NCI-H2107 treated with DMSO at 0.1 percent for 48 hours (cell line): ENCODE data around the gene QRICH1.

ENCODE experiments used
- DNase-seq: peaks from one replicate; lab custom pipeline; 2025; ENCODE audit not compliant: unreplicated experiment; lab: John Stamatoyannopoulos, UW

QRICH1 gene

DNA sequence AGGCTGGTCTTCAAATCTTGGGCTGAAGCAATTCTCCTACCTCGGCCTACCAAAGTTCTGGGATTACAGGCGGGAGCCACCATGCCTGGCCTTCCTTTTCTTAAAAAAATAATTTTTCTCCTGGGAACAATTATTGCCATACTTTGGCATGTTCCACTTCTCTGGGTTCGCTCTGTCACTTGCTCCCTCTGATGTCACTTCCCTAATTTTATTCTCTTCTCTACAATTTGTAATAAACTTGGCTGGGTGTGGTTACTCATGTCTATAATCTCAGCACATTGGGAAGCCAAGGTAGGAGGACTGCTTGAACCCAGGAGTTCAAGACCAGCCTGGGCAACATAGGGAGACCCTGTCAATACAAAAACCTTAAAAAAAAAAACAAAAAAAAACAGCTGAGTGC is 58.6 kb downstream of the QRICH1 start:
- DNase-seq: no peak

DNA sequence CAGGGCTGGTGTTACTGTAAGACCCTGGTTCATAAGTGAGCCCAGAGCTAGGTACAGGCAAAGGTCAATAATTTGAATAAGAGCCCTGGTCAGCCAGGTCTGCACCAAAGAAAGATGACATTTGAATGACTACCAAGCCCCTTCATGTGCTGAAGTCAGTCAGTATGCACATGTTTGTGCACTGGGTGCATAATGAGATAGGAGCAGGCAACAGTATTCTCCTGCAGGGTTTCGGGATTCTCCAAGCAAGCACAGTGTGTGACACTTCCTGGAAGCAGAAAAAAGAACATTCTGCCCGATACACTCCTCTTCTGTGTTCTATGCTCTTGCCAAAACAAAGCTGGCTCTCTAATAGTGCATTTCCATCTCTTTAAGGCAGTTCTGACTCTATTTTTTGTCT is 59.2 kb downstream of the QRICH1 start:
- no peak for DNase-seq

DNA sequence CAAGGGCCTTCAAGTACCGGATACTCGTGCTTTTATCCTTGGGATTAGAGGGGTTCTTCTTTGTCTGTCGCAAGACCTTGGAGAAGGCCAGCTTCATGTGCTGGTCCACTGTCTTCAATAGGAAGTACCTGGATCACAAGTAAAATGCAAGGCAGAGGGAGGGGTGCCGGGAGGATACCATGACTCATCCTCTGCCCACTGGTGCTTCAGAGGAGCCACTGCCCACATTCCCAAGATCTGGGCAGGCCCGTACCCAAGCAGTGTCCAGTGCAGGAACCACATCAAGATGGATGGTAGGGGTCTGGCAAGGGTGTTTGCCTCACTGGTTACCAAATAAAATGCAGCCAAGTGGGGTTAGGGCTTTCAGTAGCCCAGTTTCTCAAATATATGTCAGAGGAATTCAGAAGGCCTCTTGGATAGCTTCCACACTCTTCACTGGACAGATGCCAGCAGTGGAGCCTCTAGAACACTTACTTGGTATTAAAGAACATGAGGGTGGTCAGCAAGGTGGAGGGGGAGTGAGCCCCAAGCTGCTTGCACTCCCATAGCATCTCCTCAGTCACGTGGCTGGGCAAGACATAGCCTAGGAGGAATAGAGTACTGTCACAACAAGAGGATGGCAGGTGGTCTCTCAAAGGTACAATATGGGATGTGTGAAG is 61.1 kb downstream of the QRICH1 start:
- no peak for DNase-seq

DNA sequence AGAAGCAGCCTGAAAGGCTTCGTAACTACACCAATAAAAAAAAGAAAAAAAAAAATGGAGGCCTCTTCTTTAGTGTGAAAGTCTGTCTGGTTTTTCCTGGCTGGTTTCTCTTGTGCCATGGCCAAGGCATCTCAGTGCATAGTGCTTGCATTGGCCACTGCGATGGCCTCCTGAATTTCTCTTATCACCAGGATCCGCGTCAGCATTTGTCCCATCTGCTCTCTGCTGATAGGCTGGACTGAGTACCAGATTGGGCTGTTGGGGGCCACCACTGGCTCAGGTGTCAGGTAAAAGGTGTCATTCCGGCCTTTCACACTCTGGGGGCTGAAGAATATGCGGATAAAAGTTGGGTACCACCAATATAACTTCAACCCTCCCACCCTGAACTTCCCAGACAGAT is 63.5 kb downstream of the QRICH1 start:
- DNase-seq: no peak

DNA sequence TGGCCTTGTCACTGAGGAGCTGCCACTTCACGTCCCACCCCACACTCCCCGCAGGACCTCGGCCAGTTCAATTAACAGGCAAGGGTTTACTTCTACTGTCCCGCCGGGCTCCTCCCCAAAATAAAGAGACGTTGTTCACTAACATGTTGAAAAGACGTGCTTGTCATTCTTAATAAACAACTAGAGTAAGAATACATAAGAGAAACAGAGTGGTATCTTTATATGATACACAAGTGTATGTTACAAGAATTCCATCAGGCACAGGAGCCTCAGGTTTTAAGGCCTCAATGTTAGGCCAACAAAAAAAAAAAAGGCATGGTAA is 64.3 kb downstream of the QRICH1 start:
- no peak for DNase-seq

DNA sequence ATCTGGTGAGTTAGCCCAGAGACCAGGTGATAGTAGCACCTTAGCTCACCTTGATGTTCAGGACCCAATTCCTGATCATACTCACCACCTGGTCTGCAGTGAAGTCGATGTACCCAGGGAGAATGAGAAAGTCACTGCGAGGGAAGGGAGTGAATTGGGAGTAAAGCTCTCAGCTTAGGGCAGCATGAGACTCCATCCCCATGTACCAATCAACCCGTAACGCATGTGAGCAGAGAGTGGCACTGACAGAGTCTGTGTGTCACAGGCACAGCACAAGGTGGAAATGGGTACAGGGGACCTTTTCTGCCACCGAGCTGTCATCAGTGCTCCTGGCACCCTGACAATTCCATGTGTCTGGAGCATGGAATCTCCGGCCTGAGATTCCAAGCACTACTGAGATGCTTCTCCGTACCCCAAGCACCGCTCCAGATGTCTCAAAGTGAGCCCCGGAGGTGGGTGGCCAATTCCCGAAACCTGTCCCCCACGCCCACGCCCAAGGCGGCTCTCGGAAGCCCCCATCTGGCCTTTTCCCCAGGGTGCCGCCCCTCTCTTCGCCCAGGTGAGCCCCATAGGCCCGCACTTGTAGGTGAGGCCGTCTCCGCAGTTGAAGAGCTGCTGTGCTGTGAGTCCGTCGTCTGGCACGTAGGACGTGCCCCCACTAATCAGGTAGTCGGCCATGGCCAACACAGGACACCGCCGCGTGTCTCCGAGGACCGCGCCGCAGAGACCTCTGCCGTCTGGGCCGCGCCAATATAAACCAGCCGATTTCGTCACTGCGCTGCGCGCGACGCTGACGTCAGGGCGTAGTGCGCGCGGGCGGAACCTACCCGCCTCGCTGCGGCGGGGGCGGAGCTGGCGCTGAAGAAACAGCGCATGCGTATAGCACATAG is 65.0 kb downstream of the QRICH1 start, which contains the start of gene IMPDH2:
TSS of gene IMPDH2 (minus strand) at position 726 of the 890 bp plus-strand sequence. CDS start at position 678, 48 bp downstream.
- peak; percentile 62 for DNase-seq

DNA sequence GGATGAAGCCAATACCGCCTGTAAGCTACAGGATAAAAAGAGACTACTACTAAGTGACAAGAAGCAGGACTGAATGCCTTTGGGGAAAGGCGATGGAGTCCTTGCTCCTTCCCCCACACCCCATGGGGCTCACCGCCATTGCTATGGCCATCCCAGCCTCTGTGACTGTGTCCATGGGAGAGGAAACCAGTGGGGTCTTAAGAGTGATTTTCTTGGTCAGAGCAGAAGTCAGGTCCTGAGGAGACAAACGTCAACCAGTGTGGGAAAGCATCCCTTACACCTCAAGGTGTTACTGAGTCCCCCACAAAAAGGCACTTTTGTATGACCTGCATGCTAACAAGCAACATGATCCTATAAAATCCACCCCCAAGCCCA is 65.6 kb downstream of the QRICH1 start:
- no peak for DNase-seq

DNA sequence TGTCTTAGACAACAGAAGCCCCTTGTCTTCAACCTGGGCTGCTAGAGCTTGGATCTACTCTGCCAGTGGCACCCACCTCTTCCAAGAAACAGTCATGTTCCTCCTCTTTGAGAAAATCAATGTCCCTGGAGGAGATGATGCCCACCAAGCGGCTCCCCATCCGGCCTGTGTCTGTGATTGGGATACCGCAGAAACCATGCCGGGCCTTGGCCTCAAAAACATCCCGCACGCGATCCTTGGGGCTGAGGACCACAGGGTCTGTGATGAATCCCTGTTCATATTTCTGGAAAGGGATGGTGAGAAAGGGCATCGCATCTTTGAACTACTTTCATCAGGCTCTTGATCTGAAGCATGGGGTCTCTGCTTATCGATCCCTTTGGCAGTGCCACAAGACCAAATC is 66.2 kb downstream of the QRICH1 start:
- DNase-seq: no peak

DNA sequence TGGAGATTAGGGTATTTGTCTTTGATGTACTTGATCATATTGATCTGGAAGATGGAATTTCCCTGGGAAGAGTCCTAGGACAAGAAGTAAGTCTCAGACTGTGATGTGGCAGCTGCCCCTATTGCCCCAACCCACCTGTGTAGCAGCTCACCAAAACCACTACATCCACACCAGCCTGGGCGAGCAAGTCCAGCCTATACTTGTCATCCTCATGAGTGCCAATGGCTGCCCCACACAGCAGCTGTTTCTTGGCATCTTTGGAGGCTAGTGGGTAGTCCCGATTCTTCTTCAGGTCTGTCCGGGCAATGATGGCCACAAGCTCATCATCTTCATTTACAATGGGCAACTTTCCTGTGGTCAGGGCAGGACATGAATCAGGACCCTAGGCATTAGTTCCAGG is 67.3 kb downstream of the QRICH1 start:
- no peak for DNase-seq

DNA sequence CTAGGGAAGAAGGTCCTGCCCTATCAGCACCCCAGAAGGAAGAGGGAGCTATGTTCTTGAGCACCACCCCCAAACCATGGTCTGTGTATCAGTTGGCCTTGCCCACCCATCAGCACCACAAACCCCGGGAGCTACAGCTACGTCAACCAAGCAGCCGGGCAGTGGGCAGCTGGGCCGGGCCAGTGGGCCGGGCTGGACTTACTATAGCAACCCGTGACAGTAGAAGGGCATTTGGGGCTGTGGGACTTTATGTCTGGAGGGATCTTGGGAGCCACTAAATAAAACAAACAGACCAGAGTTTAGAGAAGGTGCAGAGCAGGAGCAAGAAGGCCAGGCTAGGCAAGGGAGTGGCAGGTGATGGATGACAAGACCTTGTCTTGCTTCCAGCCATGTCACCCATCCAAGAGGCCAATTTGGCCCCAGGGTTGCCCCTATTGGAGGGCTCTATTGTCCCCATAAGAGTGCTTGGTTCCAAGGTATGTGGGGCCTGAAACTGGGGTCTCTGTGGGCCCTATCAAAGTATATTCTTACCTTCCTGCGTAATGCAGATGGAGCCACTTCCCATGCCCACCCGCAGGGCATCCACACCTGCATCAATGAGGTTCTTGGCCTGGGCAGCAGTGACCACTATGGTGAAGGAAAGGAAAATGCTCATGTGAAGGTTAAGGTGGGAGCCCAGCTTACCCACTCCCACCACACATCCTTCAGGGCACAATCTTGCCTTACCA is 67.9 kb downstream of the QRICH1 start:
- DNase-seq: no peak

DNA sequence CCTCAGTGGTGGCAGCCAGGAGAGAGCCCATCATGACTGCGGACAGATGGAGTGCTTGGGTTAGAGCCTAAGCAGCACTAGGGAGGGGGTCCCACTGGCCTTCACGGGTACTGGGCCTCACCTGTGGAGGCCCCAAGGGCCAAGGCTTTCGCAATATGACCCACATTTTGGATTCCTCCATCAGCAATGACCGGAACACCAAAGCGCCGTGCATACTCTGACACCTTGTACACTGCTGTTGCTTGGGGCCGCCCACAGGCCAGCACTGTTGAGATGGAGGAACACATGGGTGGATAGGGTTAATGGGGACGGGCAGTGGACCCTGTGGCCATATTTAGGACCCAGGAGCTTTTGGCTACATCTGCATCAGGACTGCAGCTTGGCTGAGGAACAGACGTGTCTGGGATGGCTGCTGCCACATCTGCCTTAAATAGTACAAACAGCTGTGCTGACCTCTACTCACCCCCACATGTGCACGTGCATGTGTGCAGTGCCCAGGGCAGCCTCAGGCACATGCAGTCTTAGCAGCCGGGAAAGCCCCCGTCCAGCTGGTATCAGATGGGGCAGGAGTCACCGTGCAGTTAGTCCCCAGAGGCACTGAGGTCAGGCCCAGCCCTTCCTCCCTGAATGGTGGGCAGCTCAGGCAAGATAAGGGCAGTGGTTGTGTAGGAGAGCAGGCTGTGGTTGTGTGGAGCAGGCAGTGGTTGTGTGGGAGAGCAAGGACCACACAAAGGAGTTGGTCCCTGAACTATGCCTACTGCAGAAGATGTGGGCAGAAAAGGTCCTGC is 68.7 kb downstream of the QRICH1 start:
- DNase-seq: no peak

DNA sequence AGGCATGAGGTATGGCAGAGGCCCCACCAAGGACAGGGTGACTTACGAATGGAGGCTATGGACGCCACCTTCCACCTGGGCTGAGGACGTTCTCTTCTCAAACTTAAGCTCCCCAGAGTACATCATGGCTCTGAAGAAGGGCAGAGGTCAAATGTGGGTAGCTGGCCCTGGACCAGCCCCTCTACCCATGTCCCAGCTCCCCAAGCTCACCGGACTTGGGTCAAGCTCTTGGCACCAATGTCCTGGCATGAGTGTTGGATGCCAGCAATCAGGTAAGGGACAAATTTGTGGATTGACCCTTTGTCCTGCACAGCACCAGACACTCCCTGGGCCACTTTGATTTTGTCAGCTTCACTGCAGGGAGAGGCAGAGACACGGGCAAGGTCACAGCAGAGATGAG is 69.4 kb downstream of the QRICH1 start:
- DNase-seq: no peak

DNA sequence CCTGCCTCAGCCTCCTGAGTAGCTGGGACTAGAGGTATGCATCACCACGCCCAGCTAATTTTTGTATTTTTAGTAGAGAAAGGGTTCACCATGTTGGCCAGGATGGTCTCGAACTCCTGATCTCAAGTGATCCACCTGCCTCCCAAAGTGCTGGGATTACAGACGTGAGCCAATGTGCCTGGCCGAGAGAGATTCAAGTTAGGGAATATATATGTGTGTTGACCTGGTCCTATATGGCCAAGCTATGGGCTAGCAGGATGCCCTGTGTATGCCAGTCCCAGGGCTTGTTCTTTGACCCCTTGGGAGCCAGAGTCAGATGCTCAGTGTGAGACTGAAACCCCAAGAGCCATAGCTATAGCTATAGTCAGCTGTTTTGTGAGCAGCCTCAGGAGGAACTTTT is 70.1 kb downstream of the QRICH1 start:
- DNase-seq: no peak

DNA sequence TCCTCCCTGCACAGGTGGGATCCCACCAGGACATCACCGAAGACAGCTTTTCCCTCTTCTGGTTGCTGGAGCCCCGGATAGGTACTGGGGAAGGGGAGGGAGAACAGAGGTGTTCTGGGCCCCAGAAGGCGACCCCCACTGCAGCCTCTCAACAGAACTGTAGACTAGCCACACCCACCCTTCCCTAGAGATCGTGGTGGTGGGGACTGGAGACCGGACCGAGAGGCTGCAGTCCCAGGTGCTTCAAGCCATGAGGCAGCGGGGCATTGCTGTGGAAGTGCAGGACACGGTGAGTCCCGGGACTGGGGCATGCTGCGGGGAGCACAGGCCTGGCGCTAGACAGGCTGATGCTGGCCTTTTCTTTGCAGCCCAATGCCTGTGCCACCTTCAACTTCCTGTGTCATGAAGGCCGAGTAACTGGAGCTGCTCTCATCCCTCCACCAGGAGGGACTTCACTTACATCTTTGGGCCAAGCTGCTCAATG is 71.1 kb downstream of the QRICH1 start:
- DNase-seq: no peak

DNA sequence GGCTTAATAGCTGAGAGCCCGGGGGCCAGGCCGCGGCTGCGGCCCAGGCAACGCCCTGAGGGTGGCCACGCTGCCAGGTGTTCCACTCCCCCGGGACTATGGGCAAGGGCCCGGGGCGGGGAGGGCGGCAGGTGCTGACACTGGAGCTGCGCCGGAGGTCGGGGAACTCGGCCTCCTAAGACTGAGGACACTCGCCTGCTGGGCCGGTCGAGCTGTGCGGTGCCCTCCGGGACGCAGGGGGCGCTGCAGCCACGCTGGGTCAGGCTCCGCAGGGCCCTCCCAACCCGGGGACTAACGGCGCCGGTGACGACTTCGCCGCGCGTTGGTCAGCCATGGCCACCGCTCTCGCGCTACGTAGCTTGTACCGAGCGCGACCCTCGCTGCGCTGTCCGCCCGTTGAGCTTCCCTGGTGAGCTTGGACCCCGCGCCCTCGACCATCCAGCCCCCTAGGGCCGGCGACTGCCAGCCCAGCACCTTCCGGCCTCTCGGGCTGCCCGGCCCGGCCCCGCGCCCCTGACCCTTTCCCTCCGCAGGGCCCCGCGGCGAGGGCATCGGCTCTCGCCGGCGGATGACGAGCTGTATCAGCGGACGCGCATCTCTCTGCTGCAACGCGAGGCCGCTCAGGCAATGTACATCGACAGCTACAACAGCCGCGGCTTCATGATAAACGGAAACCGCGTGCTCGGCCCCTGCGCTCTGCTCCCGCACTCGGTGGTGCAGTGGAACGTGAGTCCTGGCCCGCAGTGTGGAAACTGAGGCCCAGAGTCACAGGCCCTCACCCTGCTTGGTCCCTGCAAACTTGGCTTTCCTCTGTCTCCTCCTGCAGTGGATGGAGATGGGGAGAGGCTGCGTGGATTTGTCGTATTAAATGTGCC is 71.8 kb downstream of the QRICH1 start, which contains the start of gene NDUFAF3:
TSS of gene NDUFAF3 (plus strand) at position 309 of the 875 bp plus-strand sequence. CDS start at position 333, 24 bp downstream.
- DNase-seq: peak; percentile 80

DNA sequence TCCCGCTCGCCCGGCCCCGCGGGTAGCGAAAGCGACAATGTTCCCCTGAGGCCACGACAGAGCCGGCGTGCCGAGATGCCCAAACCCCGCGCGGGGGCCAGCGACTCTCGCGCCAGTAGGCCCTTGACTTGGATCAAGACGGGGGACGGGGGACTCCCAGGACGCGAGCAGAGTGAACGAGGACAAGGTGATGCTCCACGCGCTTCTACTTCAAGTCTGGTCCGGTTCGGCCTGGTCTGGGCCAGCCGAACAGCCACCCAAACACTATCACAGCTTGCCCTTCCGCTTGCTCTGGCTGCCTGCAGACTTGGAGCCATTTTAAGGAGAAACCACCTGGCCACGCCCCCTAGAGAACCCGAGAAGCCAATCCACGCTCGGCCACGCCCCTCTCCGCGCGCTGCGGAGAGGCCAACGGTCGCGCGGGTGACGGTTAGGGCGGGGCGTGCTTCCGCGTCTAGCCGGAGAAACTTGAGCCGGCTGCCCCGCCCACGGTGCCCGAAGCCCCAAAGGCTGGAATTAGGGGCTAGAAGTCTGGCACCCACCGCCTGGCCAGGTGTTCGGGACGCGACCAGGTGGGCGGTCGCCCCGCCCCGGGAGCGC is 72.6 kb downstream of the QRICH1 start:
- DNase-seq: peak; percentile 80

DNA sequence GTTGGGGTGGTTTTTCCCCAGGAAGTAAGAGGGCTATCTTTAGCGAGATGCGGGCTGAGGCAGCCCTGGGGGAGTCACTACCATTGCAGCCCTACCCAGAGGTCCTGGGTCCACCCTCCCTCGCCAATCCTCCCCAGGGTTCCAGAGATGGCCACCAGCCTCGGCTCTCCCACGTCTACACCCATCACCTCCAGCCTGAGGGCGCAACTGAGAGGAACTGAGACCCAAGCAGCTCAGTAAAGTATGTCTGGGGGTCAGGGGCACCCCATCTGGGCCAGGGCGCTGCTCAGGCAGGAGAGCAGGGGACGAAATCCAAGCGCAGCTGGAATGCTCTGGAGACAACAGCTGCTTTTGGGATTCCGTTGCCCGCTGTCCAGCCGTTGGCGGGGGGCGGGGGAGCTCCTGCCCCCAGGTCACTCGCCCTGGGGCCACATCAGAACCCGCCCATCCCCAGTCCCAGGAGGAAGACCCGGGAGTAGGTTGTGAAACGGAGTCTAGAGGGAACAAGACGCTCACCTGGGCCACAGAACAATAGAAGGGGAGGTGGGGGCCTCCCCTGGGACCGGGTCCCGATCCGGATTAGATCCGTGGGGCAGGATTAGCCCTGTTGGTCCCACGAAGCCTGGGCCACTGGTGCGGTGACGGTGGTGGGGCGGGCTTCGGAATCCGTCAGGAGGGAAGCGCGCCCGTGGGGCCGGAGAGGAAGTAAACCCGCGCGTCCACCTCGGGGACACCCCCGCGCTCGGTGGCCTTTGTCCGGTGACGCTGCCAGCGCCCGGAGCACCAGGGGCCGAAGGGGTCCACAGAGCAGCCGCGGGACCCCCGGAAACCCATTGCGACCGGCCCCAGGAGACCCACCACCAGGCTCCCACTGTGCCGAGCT is 73.3 kb downstream of the QRICH1 start:
- no peak for DNase-seq

DNA sequence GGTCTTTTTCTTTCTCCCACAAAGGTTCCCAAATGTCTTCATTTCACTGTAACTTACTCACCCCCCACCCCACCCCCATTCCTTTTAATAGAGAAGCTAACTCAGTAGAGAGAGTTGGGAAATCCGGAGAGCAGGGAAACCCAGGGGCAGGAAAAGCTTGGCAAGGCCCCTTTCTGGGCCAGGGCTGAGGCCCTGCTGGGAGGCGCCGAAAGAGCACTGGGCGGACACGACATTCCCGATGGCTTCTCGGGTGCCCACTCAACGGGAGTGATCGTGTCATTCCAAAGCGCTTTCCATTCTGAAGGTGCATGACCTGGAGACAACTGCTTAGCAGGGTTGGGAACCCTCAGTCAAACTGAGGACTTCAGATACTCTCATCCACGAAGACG is 73.9 kb downstream of the QRICH1 start:
- no peak for DNase-seq

DNA sequence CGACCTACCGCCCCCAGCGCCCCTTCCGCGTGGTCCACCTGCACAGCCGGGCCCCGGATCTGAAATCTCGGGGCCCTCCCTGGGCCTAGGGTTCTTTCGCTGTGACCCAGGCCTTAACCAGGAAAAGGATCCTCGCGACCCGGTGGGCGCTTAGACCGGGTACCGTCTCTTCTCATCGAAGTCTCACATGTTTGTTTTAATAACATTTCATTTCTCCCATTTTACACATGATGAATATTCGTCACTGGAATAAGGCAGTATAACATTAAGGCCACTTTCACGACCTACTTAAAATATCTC is 75.2 kb downstream of the QRICH1 start:
- DNase-seq: no peak
